GM23338 (cell line): ENCODE data around the gene CTAGE8.
"Not testable (repeated sequence)": the region's sequence is repeated elsewhere in the genome, so short reads cannot be mapped to it uniquely, and the experiment has no call there.

Experiments
- CREB1 ChIP-seq: fragments of 250-450 bp; sonication (Bioruptor Pico); IDR thresholded peaks from 2 replicates; pipeline ENCODE4 v1.5.0; 2020; ENCODE audit warnings: low read depth, mild to moderate bottlenecking, moderate library complexity
- CTCF ChIP-seq, 2 experiments: fragments of 200-600 bp in 1 of 2; sonication (generic) in 1 of 2; conservative IDR thresholded peaks; 2 replicates each; pipeline versions ENCODE4 v1.5.1 to v1.6.1; 2016 to 2017; ENCODE audit warnings: antibody characterized with exemption in 2 of 2, low read depth in 2 of 2, mild to moderate bottlenecking in 2 of 2, moderate library complexity in 1 of 2
- ETS1 ChIP-seq: IDR thresholded peaks from 2 replicates; pipeline ENCODE4 v1.6.1; 2016; ENCODE audit warnings: antibody characterized with exemption
- EZH2 ChIP-seq: fragments of 200-600 bp; sonication (generic); IDR thresholded peaks from one replicate; pipeline ENCODE4 v1.8.0; 2017; ENCODE audit warnings: antibody characterized with exemption, mild to moderate bottlenecking, low read depth; ENCODE audit not compliant: unreplicated experiment
- EZH2phosphoT487 ChIP-seq: fragments of 200-600 bp; sonication (generic); IDR thresholded peaks from one replicate; pipeline ENCODE4 v1.8.1; 2018; ENCODE audit warnings: antibody characterized with exemption; ENCODE audit not compliant: unreplicated experiment
- JUNB ChIP-seq: IDR thresholded peaks from one replicate; pipeline ENCODE4 v1.6.1; 2016; ENCODE audit warnings: antibody characterized with exemption; ENCODE audit not compliant: unreplicated experiment
- NANOG ChIP-seq: IDR thresholded peaks from 2 replicates; pipeline ENCODE4 v1.6.1; 2016; ENCODE audit warnings: antibody characterized with exemption, borderline replicate concordance
- POLR2AphosphoS5 ChIP-seq: IDR thresholded peaks from 2 replicates; pipeline ENCODE4 v1.6.1; 2016; ENCODE audit warnings: antibody characterized with exemption, low read depth
- REST ChIP-seq: IDR thresholded peaks from one replicate; pipeline ENCODE4 v1.6.1; 2018; ENCODE audit warnings: antibody characterized with exemption; ENCODE audit not compliant: unreplicated experiment
- STAT1 ChIP-seq: IDR thresholded peaks from one replicate; pipeline ENCODE4 v1.6.1; 2016; ENCODE audit warnings: antibody characterized with exemption; ENCODE audit not compliant: unreplicated experiment
- ZNF114 ChIP-seq: fragments of 250-450 bp; sonication (Bioruptor Pico); IDR thresholded peaks from 2 replicates; pipeline ENCODE4 v1.5.0; 2020; ENCODE audit warnings: mild to moderate bottlenecking, moderate library complexity
- ZNF331 ChIP-seq: fragments of 250-450 bp; sonication (Bioruptor Pico); IDR thresholded peaks from 2 replicates; pipeline ENCODE4 v1.5.0; 2020; ENCODE audit warnings: low read depth, mild to moderate bottlenecking, moderate library complexity
- ZNF462 ChIP-seq: fragments of 250-450 bp; sonication (Bioruptor Pico); IDR thresholded peaks from 2 replicates; pipeline ENCODE4 v1.5.0; 2020; ENCODE audit warnings: mild to moderate bottlenecking, moderate library complexity

GRCh38 chr7:144302578-144303303 lies 33.7 kb upstream of the CTAGE8 start:
- not testable (repeated sequence) for TF ChIP-seq CTCF (conservative IDR thresholded peaks at IDR 0.05; ENCODE audit: low read depth in 2 of 2); EZH2; POLR2AphosphoS5; EZH2phosphoT487; ZNF462 (CRISPR knock-in tag); REST; ETS1; CREB1; ZNF114 (CRISPR knock-in tag); NANOG; STAT1; ZNF331; JUNB
